IMR-90 (cell line): Measurements from ENCODE around the gene MATK. TPM values are rescaled to one million over a fixed set of nuclear protein-coding genes. Genes with fewer than 3 reads are reported as not detected.

Experiments used
- ATAC-seq: fragments of 200-7000 bp; cut with Tn5 transposase; 2 replicates; pipeline ENCODE4 v1.9.1; 2020; ENCODE audit warnings: low read depth, mild to moderate bottlenecking, moderate library complexity
- BruUV-seq: library from RNA; stranded (reverse); fragments of 400-500 nt; replicated peaks from 2 replicates; lab custom pipeline; 2021; lab: Mats Ljungman, UMichigan
- CTCF ChIA-PET: fragments of 300-600 bp; formaldehyde crosslinking; extraction: SDS; loops from one replicate; lab custom pipeline; 2021; ENCODE audit warnings: antibody characterized with exemption; lab: Yijun Ruan, JAX
- POLR2A ChIA-PET: fragments of 300-600 bp; sonication (Branson Sonifier 250); formaldehyde crosslinking; loops from one replicate; lab custom pipeline; 2022; ENCODE audit warnings: antibody characterized with exemption; ENCODE audit not compliant: unreplicated experiment; lab: Charles Lee
- DNase-seq: peaks from one replicate; pipeline ENCODE4 v3.0.0; 2013
- H2AFZ ChIP-seq: replicated peaks from 2 replicates; pipeline ENCODE3; 2013; ENCODE audit warnings: low read length, mild to moderate bottlenecking; ENCODE audit not compliant: poor library complexity
- H2AK5ac ChIP-seq: 2 replicates; pipeline ENCODE4 v1.6.1; 2013; ENCODE audit warnings: low read depth, low read length, inconsistent platforms
- H2AK9ac ChIP-seq: replicated peaks from 2 replicates; pipeline ENCODE3; 2013; ENCODE audit warnings: mild to moderate bottlenecking, low read depth, low read length, moderate library complexity; ENCODE audit not compliant: poor library complexity
- H2BK120ac ChIP-seq: 2 replicates; pipeline ENCODE4 v1.6.1; 2013; ENCODE audit warnings: low read depth, low read length, inconsistent platforms
- H2BK15ac ChIP-seq: 3 replicates; pipeline ENCODE4 v1.6.1; 2013; ENCODE audit warnings: low read depth, low read length, inconsistent platforms
- H2BK20ac ChIP-seq: 2 replicates; pipeline ENCODE4 v1.6.1; 2013; ENCODE audit warnings: low read depth, mild to moderate bottlenecking, inconsistent platforms, low read length, moderate library complexity
- H2BK5ac ChIP-seq: 2 replicates; pipeline ENCODE4 v1.6.1; 2013; ENCODE audit warnings: mild to moderate bottlenecking, low read depth, low read length, inconsistent platforms; ENCODE audit not compliant: poor library complexity, severe bottlenecking
- H3K14ac ChIP-seq: replicated peaks from 2 replicates; pipeline ENCODE4 v1.6.1; 2013; ENCODE audit warnings: low read depth, low read length, inconsistent platforms
- H3K18ac ChIP-seq: 2 replicates; pipeline ENCODE4 v1.6.1; 2013; ENCODE audit warnings: low read depth, low read length, control low read depth
- H3K23ac ChIP-seq: 2 replicates; pipeline ENCODE4 v1.6.1; 2013; ENCODE audit warnings: low read depth, low read length, inconsistent platforms
- H3K27ac ChIP-seq: 2 replicates; pipeline ENCODE4 v1.5.1; 2013; ENCODE audit warnings: mild to moderate bottlenecking, control low read depth, low read length; ENCODE audit not compliant: insufficient read depth
- H3K27me3 ChIP-seq: 2 replicates; pipeline ENCODE4 v1.6.1; 2013; ENCODE audit warnings: low read length; ENCODE audit not compliant: control insufficient read depth, insufficient read depth
- H3K36me3 ChIP-seq: 2 replicates; pipeline ENCODE4 v1.6.1; 2013; ENCODE audit warnings: low read length, mixed read lengths; ENCODE audit not compliant: control insufficient read depth, insufficient read depth
- H3K4ac ChIP-seq: 2 replicates; pipeline ENCODE4 v1.6.1; 2013; ENCODE audit warnings: low read depth, low read length, inconsistent platforms
- H3K4me1 ChIP-seq: 2 replicates; pipeline ENCODE4 v1.6.1; 2013; ENCODE audit warnings: low read length, mixed read lengths; ENCODE audit not compliant: control insufficient read depth, insufficient read depth
- H3K4me2 ChIP-seq: 2 replicates; pipeline ENCODE4 v1.6.1; 2013; ENCODE audit warnings: low read depth, mild to moderate bottlenecking, control low read depth, low read length, moderate library complexity
- H3K4me3 ChIP-seq: 2 replicates; pipeline ENCODE4 v1.5.1; 2013; ENCODE audit warnings: low read depth, mild to moderate bottlenecking, control low read depth, low read length, moderate library complexity; ENCODE audit not compliant: insufficient read depth
- H3K56ac ChIP-seq: 2 replicates; pipeline ENCODE4 v1.6.1; 2013; ENCODE audit warnings: low read length, inconsistent platforms; ENCODE audit not compliant: insufficient read depth; ENCODE audit errors: extremely low read depth
- H3K79me1 ChIP-seq, 2 experiments: 2 replicates each; pipeline ENCODE4 v1.6.1; 2013; ENCODE audit warnings: low read length in 2 of 2, inconsistent platforms in 1 of 2, low read depth in 1 of 2
- H3K9ac ChIP-seq: 2 replicates; pipeline ENCODE4 v1.6.1; 2013; ENCODE audit warnings: low read depth, low read length, control low read depth
- H3K9me1 ChIP-seq: 2 replicates; pipeline ENCODE4 v1.6.1; 2013; ENCODE audit warnings: low read length, inconsistent platforms; ENCODE audit not compliant: insufficient read depth
- H3K9me3 ChIP-seq: 2 replicates; pipeline ENCODE4 v1.6.1; 2013; ENCODE audit warnings: low read length; ENCODE audit not compliant: control insufficient read depth, insufficient read depth
- H4K20me1 ChIP-seq: 2 replicates; pipeline ENCODE4 v1.6.1; 2013; ENCODE audit warnings: low read length, inconsistent platforms; ENCODE audit not compliant: insufficient read depth
- H4K5ac ChIP-seq: 2 replicates; pipeline ENCODE4 v1.6.1; 2013; ENCODE audit warnings: mild to moderate bottlenecking, low read depth, low read length, control low read depth
- H4K8ac ChIP-seq, 2 experiments: 2 replicates each; pipeline ENCODE4 v1.6.1; 2013; ENCODE audit warnings: low read depth in 2 of 2, low read length in 2 of 2, control low read depth in 1 of 2, inconsistent platforms in 1 of 2
- H4K91ac ChIP-seq: 2 replicates; pipeline ENCODE4 v1.6.1; 2013; ENCODE audit warnings: low read depth, low read length, inconsistent platforms; ENCODE audit not compliant: insufficient read depth
- BHLHE40 ChIP-seq: fragments of 150-350 bp; IDR thresholded peaks from 2 replicates; pipeline ENCODE4 v1.6.1; 2016; ENCODE audit warnings: mild to moderate bottlenecking, low read depth, low read length
- CEBPB ChIP-seq: IDR thresholded peaks from 2 replicates; pipeline ENCODE4 v1.6.1; 2012; ENCODE audit warnings: low read depth, low read length, improper control_type of control experiment
- CHD1 ChIP-seq: IDR thresholded peaks from 2 replicates; pipeline ENCODE4 v1.6.1; 2012; ENCODE audit warnings: low read depth, low read length, improper control_type of control experiment
- FOS ChIP-seq: fragments of 150-350 bp; IDR thresholded peaks from 2 replicates; pipeline ENCODE4 v1.6.1; 2016; ENCODE audit warnings: low read depth, low read length
- MAFK ChIP-seq: IDR thresholded peaks from 2 replicates; pipeline ENCODE4 v1.6.1; 2012; ENCODE audit warnings: low read depth, low read length, improper control_type of control experiment
- MAZ ChIP-seq: IDR thresholded peaks from 2 replicates; pipeline ENCODE4 v1.6.1; 2012; ENCODE audit warnings: low read depth, mild to moderate bottlenecking, low read length, improper control_type of control experiment, moderate library complexity, borderline replicate concordance
- MXI1 ChIP-seq: IDR thresholded peaks from 2 replicates; pipeline ENCODE4 v1.6.1; 2012; ENCODE audit warnings: low read depth, mild to moderate bottlenecking, low read length, moderate library complexity, borderline replicate concordance
- NFE2L2 ChIP-seq: fragments of 150-350 bp; IDR thresholded peaks from 2 replicates; pipeline ENCODE4 v1.6.1; 2016; ENCODE audit warnings: low read depth, mild to moderate bottlenecking, low read length
- POLR2A ChIP-seq: IDR thresholded peaks from 2 replicates; pipeline ENCODE4 v1.6.1; 2012; ENCODE audit warnings: mild to moderate bottlenecking, low read depth, low read length
- RAD21 ChIP-seq: IDR thresholded peaks from 2 replicates; pipeline ENCODE4 v1.6.1; 2012; ENCODE audit warnings: low read length, improper control_type of control experiment
- RCOR1 ChIP-seq: IDR thresholded peaks from 2 replicates; pipeline ENCODE4 v1.6.1; 2012; ENCODE audit warnings: mild to moderate bottlenecking, low read length, improper control_type of control experiment; ENCODE audit not compliant: insufficient replicate concordance
- RFX5 ChIP-seq: IDR thresholded peaks from 2 replicates; pipeline ENCODE4 v1.8.0; 2012; ENCODE audit warnings: low read depth, mild to moderate bottlenecking, low read length, moderate library complexity
- SMC3 ChIP-seq: fragments of 150-350 bp; IDR thresholded peaks from 2 replicates; pipeline ENCODE4 v1.6.1; 2016; ENCODE audit warnings: low read depth, mild to moderate bottlenecking, antibody characterized with exemption, low read length, moderate library complexity
- whole genome bisulfite sequencing, 2 experiments: methylation state at CpG; one replicate each; pipeline versions ENCODE4 v1.1.5 to v1.1.7; 2013; ENCODE audit warnings: missing lambda C conversion rate in 2 of 2; ENCODE audit not compliant: insufficient read length in 1 of 2; ENCODE audit errors: extremely low coverage in 2 of 2; 5-methylcytosine and 5-hydroxymethylcytosine counted together
- dilution Hi-C: fragments of 300-500 bp; cut with HindIII; formaldehyde crosslinking; loops from one replicate; pipeline ENCODE4 v1.14.3; 2018; ENCODE audit warnings: low sequenced_read_pairs; ENCODE audit not compliant: unreplicated experiment
- in situ Hi-C: fragments of 300-500 bp; cut with MboI; formaldehyde crosslinking; loops from 3 replicates; pipeline ENCODE4 v1.14.3; 2019; ENCODE audit warnings: low sequenced_read_pairs, inconsistent platforms, mixed read lengths
- intact Hi-C: fragments of 100-400 bp; cut with micrococcal nuclease; formaldehyde crosslinking; loops from 2 replicates; pipeline ENCODE4 v1.10.0; 2022
- polyA plus RNA-seq, 3 experiments: library from polyadenylated mRNA; depleted of rRNA; stranded (reverse); fragments of >200 nt; gene quantifications; 2 replicates each; pipeline ENCODE4 v1.2.3, GENCODE V29; 2012; ENCODE audit warnings: low replicate concordance in 1 of 3
- total RNA-seq: library from RNA; depleted of rRNA; stranded (reverse); fragments of >200 nt; gene quantifications from 2 replicates; pipeline ENCODE4 v1.2.3, GENCODE V29; 2012
- TF ChIP-seq, protein P1 (sequence below): fragments of 150-350 bp; IDR thresholded peaks from 2 replicates; pipeline ENCODE4 v1.6.1; 2016; ENCODE audit warnings: low read depth, mild to moderate bottlenecking, low read length, moderate library complexity, borderline replicate concordance
- TF ChIP-seq, protein P2 (sequence below): conservative IDR thresholded peaks from 2 replicates; pipeline ENCODE4 v1.5.1; 2012; ENCODE audit warnings: mild to moderate bottlenecking, low read depth, low read length, improper control_type of control experiment
- TF ChIP-seq, protein P3 (sequence below): fragments of 150-350 bp; IDR thresholded peaks from 2 replicates; pipeline ENCODE4 v1.6.1; 2017; ENCODE audit warnings: mild to moderate bottlenecking, antibody characterized with exemption, low read length, low read depth

Gene MATK
- total and polyA plus RNA-seq, 2 of the 4 experiments (the other 2 are of a cell fraction) = not detected

DNA sequence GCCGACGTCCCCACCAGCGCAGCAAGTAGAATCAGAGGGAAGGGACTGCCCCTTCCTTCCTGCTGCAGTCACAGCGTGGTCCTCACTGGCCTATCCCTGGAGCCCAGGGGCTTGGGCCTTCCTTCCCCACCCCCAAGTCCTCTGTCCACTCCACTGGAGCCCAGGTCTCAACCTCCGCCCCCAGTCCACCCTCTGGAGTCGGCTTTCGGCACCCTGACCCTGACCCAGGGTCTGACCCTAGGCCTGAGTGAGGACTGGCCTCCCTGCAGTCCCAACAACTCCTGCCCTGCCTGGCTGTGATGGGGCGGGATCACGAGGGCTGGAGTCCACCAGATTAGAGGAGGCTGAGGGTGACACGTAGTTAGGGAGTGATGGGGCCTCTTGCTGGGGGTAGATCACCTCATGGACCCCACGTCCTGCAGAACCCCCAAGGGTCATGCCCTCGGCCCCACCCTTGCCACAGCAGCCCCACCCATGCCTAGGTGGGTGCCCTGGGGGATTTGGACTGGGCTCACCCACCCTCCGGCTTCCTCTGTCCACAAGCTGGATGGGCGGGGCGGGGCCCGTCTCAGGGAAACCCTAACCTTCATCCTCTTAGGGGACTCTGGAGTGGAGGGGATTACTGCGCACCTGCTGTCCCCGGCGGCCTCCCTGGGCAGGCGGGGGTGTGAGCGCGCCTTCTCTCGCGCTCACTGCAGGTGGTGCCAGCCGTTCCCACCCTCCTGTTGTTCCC lies 18.0 kb downstream of the MATK start:
- H2BK120ac ChIP-seq = no peak overlapping the region
- 0 out of 2 replicates have a peak, but pooled peaks cover 2% of the 10 kb centered on the region for H3K27me3 ChIP-seq
- peaks cover 8 to 13% of the 10 kb centered on the region in 2 experiments; a peak in 3 of 4 replicates for H3K79me1 ChIP-seq
- no peak for DNase-seq
- H4K8ac ChIP-seq = no peak overlapping the region
- no peak overlapping the region for H3K27ac ChIP-seq
- in situ Hi-C loops (no loop called here), intact Hi-C loops (no loop called here), dilution Hi-C loops (no loop called here)
- TF ChIP-seq NFE2L2 (no peak), RCOR1 (no peak), POLR2A (no peak), MXI1 (no peak), CEBPB (no peak), RAD21 (no peak), MAZ (no peak), BHLHE40 (no peak), CHD1 (no peak), SMC3 (no peak), RFX5 (no peak), FOS (no peak), MAFK (no peak)
- TF ChIP-seq, protein P1, sequence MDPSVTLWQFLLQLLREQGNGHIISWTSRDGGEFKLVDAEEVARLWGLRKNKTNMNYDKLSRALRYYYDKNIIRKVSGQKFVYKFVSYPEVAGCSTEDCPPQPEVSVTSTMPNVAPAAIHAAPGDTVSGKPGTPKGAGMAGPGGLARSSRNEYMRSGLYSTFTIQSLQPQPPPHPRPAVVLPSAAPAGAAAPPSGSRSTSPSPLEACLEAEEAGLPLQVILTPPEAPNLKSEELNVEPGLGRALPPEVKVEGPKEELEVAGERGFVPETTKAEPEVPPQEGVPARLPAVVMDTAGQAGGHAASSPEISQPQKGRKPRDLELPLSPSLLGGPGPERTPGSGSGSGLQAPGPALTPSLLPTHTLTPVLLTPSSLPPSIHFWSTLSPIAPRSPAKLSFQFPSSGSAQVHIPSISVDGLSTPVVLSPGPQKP = no peak
- TF ChIP-seq, protein P2, sequence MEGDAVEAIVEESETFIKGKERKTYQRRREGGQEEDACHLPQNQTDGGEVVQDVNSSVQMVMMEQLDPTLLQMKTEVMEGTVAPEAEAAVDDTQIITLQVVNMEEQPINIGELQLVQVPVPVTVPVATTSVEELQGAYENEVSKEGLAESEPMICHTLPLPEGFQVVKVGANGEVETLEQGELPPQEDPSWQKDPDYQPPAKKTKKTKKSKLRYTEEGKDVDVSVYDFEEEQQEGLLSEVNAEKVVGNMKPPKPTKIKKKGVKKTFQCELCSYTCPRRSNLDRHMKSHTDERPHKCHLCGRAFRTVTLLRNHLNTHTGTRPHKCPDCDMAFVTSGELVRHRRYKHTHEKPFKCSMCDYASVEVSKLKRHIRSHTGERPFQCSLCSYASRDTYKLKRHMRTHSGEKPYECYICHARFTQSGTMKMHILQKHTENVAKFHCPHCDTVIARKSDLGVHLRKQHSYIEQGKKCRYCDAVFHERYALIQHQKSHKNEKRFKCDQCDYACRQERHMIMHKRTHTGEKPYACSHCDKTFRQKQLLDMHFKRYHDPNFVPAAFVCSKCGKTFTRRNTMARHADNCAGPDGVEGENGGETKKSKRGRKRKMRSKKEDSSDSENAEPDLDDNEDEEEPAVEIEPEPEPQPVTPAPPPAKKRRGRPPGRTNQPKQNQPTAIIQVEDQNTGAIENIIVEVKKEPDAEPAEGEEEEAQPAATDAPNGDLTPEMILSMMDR = no peak
- TF ChIP-seq, protein P3, sequence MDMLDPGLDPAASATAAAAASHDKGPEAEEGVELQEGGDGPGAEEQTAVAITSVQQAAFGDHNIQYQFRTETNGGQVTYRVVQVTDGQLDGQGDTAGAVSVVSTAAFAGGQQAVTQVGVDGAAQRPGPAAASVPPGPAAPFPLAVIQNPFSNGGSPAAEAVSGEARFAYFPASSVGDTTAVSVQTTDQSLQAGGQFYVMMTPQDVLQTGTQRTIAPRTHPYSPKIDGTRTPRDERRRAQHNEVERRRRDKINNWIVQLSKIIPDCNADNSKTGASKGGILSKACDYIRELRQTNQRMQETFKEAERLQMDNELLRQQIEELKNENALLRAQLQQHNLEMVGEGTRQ = no peak
- ChIA-PET POLR2A (no interaction called here), CTCF (no interaction called here)
- H2AK5ac ChIP-seq = no peak overlapping the region
- H3K9me1 ChIP-seq = no peaks in the 10 kb centered on the region
- no peak overlapping the region for H3K18ac ChIP-seq
- H3K4me3 ChIP-seq = no peak overlapping the region
- no peak for ATAC-seq
- BruUV-seq = no TSS peak
- H3K14ac ChIP-seq = no peak overlapping the region
- peaks cover 27% of the 10 kb centered on the region for H3K36me3 ChIP-seq
- H3K4me2 ChIP-seq = no peak overlapping the region
- no peak overlapping the region for H3K4ac ChIP-seq
- H3K23ac ChIP-seq = no peak overlapping the region
- H2AK9ac ChIP-seq = no peak overlapping the region
- no peak overlapping the region for H3K9ac ChIP-seq
- no peak overlapping the region for H3K56ac ChIP-seq
- no peaks in the 10 kb centered on the region for H4K20me1 ChIP-seq
- H2BK20ac ChIP-seq = no peak overlapping the region
- H4K91ac ChIP-seq = no peak overlapping the region
- WGBS, 2 experiments = 95% methylated on average over 3 of the region's 25 CpGs; no CpG with 5 or more reads in 1 of the 2 experiments
- no peaks in the 10 kb centered on the region for H3K4me1 ChIP-seq
- no peak overlapping the region for H4K5ac ChIP-seq
- H2AFZ ChIP-seq = no peak overlapping the region
- H2BK5ac ChIP-seq = no peak overlapping the region
- H2BK15ac ChIP-seq = no peak overlapping the region
- H3K9me3 ChIP-seq = no peaks in the 10 kb centered on the region
